HG03280 (cell line): Measurements from ENCODE around the gene AHSG.
A peak's percentile ranks its signal among the peaks of the same experiment; 100 is the strongest.

ENCODE experiments used
- ATAC-seq: cut with Tn5 transposase; IDR thresholded peaks from one replicate; pipeline ENCODE4 v1.9.1; 2021; ENCODE audit warnings: mild to moderate bottlenecking, moderate library complexity; ENCODE audit not compliant: unreplicated experiment

The AHSG gene

DNA sequence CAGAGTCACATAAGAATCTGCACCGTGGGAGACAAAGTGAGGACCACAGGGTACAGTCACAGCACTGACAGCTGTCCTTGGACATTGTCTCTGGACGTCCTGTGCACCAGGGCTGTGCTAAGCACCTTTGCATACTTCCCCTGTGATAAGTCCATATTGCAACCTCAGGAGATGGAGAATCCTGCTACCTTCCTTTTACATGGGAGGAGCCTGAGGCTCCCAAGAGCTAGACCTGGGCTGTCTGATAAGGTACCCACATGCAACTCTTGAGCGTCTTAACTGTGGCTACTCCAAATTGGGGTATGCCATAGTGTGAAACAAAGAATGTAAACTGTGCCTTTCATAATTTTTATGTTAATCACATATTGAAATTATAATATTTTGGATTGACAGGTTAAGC is 24.8 kb downstream of the AHSG start:
- ATAC-seq: no peak

DNA sequence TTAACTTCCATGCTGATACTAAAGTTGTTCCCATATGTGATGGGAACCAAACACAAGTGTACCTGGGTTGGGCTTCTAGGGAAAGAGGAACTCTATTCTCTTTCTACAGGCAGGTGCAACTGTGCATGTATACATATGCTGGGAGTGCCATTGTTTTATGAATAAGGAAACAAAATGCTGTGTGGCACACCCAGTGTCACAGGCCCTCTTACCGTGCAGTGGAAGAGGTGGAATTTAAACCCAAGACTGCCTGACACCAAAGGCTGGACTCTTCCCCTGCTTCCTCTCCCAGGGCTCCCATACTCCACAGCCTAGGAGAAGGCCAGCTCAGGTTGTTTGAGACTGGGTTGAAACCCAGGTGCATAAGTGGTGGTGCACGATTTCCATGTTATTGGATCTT is 25.4 kb downstream of the AHSG start:
- ATAC-seq: no peak

DNA sequence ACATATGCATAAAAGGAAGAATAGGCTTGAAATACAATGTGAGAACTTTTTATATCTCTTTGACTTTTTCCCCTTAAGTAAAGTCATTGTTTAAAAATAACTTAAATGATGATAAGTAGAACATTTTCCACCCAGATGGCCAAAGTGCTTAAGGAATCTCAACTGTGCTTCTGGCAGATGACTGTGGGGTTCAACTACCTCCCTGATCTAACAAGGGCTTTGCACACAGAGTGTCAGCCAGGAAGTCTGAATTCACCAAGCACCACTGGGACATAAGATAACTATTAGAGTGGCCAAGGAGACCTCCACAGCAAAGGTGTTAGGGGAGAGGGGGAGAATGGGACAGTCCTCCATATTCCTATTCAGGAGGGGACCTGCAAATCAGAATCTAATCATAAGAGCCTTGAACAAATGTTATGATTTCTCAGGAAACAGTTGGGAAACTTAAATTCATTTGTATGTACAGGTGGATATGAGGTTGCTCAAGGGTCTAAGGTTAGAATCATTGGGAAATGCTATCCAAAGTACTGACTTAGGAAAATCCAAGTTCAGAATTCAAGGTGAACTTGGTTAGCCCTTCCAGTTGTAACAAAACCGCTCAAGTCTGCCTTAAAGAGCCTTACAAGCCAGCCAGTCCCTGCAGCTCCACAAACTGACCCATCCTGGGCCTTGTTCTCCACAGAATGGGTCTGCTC is 27.1 kb downstream of the AHSG start, which contains the start of gene FETUB:
TSS of gene FETUB (plus strand) at position 622 of the 695 bp plus-strand sequence. CDS start at position 684, 62 bp downstream.
- no peak for ATAC-seq

DNA sequence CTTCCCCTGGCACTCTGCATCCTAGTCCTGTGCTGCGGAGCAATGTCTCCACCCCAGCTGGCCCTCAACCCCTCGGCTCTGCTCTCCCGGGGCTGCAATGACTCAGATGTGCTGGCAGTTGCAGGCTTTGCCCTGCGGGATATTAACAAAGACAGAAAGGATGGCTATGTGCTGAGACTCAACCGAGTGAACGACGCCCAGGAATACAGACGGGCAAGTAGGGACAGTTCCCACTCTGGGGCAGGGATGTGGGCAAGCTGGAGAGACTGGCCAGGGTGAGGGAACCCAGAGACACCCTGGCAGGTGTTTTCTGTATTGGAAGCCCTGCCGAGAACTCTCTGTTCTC is 27.6 kb downstream of the AHSG start:
- no peak for ATAC-seq

DNA sequence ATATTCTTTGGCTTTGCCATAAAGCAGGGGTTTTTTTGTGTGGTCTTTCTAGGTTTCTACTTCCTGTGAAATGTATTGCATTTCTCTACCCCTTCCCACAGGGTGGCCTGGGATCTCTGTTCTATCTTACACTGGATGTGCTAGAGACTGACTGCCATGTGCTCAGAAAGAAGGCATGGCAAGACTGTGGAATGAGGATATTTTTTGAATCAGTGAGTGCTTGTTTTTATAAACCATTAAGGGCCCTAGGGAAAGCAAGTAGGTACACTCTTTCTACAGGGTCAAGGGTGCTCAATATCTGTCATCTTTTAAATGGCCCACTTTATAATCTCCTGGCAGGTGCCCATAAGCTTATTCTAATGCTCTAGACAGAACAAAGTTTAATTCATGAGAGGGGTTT is 28.1 kb downstream of the AHSG start:
- ATAC-seq: no peak

- ATAC-seq: no peak
These were observed 29.2 kb downstream of the AHSG start for GRCh38 chr3:186642014-186642413.

DNA sequence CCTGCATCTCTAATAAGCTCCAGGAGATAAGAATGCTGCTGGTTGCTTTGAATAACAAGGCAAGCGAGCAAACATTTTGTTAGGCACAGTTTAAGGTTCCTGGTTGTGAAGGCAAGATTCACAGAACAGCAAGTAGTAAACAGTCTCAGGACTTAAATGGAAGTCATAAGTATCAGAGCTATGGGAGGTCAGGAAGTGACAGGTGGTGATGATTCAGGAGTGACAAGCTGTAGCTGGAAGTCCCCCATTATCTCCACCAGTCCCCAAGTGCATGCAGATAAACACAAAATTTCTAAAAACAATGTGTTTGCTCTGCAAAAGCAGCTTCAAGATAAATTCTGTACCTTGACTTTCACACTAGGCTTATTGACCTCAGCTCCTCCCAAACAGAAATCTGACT is 30.6 kb downstream of the AHSG start:
- ATAC-seq: no peak

- no peak for ATAC-seq
These were observed 31.8 kb downstream of the AHSG start for GRCh38 chr3:186644683-186645082.

DNA sequence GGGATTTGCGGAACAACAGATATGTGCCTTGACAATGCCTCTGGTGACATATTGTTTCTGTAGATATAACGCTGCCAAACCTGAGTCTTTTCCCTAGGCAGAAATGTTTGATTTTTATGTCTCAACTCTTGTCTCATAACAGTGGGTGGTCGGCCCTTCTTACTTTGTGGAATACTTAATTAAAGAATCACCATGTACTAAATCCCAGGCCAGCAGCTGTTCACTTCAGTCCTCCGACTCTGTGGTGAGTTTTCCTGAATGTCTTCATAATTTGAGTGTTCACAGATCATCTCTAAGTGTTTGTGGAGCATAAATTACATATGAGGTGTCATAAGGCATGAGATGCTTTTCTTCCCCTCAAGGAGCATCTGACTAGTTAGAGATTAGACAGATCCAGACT is 33.2 kb downstream of the AHSG start:
- ATAC-seq: no peak

DNA sequence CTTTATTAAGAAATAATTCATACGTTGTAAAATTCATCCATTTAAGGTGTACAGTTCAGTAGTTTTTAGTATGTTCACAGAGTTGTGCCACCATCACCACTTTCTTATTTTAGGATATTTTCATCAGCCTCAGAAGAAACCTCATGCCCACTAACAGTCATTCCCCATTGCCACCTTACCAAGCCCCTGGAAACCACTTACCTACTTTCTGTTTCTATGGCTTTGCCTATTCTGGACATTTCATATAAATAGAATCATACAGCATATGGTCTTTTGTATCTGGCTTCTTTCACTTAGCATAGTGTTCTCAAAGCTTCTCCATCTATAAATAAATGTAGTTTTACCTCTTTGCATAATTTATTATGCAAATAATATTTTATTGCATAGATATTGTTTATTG is 34.0 kb downstream of the AHSG start:
- no peak for ATAC-seq

- ATAC-seq: no peak
These were observed 36.0 kb downstream of the AHSG start for GRCh38 chr3:186648851-186649250.

- ATAC-seq: no peak
These were observed 38.9 kb downstream of the AHSG start for GRCh38 chr3:186651678-186652215.

DNA sequence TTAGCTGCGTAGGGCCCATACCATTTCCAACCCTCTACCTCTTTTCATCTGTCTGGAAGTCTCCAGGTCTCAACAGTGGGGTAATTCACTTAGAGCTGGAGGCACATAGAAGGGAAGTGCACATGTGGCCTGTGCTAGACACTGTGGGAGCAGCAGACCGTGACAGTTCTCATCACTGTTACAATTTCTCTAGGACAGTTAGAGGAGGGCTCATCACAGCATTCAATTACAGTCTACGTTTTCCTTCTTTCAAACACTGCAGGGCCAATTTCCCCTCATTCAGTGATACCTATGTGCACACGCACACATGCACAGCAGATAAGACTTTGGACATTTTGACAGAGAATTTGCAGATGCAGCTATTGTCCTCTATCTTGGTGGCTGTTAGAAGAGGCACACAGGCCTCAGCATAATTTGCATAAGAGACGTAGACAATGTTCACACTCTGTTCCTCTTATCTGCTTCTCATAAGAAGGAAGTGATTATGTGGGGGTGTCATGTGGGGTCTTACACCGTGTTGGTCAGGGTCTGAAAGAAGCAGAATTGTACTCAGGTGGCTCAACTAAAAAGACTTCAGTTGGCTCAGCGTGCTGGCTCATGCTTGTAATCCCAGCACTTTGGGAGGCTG is 40.3 kb downstream of the AHSG start:
- peak; percentile 87 for ATAC-seq

GRCh38 chr3:186653984-186654383 is 41.1 kb downstream of the AHSG start:
- no peak for ATAC-seq

DNA sequence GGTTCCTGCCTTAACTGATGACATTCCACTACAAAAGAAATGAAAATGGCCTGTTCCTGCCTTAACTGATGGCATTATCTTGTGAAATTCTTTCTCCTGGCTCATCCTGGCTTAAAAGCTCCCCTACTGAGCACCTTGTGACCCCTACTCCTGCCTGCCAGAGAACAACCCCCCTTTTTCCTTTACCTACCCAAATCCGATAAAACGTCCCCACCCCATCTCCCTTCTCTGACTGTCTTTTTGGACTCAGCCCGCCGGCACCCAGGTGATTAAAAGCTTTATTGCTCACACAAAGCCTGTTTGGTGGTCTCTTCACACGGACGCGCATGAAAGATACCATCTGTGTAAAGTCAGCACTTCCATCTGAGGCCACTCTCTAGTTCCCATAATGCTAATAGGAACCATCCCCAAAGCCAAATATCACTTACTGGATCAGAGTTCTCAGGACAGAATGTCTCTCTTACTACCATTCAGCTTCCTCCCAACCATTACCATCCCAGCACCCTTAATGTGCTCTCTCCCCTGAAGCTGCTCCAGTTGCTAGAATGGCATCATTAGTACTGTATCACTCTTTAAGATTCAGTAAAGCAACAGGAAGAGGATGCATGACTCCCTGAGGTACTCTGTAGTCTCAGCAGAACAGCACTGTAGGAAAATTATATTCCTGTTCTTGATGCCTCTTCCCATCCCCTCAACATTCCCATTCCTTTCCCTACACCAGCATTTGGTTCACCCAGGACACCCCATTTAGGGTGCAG is 50.7 kb downstream of the AHSG start:
- no peak for ATAC-seq

- ATAC-seq: no peak
These were observed 51.2 kb downstream of the AHSG start for GRCh38 chr3:186664119-186664495.

DNA sequence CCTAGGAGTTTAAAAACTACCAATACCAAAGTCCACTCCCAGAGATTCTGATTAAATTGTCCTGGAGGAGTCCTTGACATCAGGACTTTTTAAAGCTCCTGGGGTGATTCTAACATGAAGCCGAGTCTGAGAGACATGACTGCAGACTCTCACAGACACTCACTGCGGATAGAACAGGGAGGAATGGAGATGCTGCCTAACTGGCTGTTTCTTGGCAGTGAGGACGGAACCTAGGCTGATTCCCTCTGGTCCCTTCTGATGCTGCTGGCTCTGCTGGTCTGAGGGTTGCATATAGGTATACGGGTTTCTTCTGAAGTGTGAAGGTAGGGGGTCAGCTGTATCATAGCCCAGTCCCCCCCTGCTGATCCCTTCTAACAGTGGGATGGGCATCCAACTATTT is 51.6 kb downstream of the AHSG start:
- ATAC-seq: no peak

GRCh38 chr3:186665625-186666188 is 52.8 kb downstream of the AHSG start, which contains the start of gene HRG:
TSS of gene HRG (plus strand) at chr3:186666014. CDS start at chr3:186666032, 18 bp downstream.
- no peak for ATAC-seq

GRCh38 chr3:186668426-186668825 is 55.6 kb downstream of the AHSG start:
- no peak for ATAC-seq

DNA sequence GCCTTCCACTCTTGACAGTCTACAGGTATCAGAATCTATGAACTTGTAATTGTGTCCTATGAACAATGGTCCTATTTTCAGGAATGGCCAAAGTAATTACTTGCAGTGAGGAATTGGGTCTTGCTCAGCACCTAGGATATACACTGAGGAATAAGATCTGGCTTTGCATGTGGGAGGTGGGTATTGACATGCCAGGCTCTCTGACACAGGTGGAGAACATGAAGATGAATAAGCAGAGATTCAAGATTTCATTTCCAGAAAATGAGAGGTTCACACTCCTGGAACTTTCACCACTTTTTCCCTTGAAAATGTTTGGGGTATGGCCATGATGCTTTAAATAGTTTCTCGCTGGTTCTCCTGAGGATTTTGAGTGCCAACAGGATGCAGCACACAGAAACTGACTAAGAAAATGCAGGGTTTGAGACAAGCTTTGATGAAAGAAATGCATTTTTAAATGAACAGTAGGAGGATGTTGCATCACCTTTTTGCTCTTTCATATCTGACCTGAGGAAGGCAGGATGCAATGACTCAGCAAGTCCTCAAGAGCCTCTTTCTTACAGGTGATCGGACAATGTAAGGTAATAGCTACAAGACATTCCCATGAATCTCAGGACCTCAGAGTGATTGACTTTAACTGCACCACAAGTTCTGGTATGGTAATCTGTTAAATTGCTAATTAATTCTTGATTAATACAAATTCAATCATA is 56.7 kb downstream of the AHSG start:
- no peak for ATAC-seq

- ATAC-seq: no peak
These were observed 57.3 kb downstream of the AHSG start for GRCh38 chr3:186670155-186670554.
